GM21723 (cell line): ENCODE measurements around the gene SCN8A.

Source experiments
- ATAC-seq: cut with Tn5 transposase; IDR thresholded peaks from one replicate; pipeline ENCODE4 v1.9.1; 2021; ENCODE audit warnings: mild to moderate bottlenecking, moderate library complexity; ENCODE audit not compliant: unreplicated experiment

The SCN8A gene

DNA sequence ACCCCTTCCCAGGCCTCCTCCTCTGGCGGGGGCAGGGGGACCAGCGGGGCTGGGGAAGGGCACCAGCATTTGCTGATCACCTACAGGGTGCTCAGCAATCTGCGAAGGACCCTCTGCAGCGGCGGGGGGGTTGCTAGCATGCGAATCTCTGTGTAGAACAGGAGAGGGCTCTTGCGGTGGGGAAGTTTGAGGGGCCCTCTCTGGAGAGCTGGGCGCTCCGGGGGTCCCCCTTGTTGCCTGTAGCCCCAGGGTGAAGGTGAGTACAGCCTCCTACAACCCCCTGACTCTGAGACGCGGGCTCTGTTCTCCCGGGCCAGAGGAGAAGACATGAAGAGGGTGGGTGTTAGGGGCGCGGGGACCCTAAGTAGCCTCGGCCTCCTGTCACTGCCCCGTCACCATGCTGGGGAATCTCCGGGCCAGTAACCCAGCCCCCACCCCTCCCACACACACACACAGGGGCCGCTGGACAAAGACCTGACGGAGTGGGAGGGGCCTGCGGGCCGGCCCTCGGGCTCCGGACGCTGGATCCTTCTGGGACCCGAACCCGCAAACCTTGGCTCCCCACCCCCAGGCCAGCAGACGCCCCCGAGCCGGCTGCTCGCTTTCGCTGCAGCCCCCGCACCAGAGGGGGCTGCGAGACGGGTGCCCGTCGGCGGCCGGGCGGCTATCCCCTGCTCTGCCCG, 256.8 kb downstream of the SCN8A start:
- no peak for ATAC-seq

DNA sequence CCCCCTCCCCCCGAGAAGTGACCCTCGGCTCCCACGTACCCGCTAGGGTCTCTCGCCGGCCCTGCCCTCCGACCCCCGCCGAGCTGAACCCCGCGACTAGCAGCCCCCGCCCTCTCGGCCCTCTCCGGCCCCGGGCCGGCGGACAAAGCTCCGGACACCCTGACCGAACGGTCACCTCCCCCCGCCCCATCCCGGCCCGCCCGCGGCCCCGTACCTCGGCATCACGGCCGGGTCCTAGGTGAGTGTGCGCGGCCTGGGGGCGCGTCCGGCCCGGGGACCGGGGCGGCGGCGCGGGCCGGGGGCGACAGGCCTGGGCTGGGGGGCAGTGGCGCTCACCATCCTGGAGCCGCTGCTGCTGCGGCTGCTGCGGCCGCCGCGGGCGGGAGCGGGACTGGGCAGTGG, 257.3 kb downstream of the SCN8A start, which contains the start of gene FIGNL2:
Gene FIGNL2 (minus strand): TSS at position 393 of the 402 bp plus-strand sequence. CDS start 26,305 bp downstream, outside the sequence.
- no peak for ATAC-seq

GRCh38 chr12:51848841-51849735, 258.1 kb downstream of the SCN8A start:
- ATAC-seq = no peak

DNA sequence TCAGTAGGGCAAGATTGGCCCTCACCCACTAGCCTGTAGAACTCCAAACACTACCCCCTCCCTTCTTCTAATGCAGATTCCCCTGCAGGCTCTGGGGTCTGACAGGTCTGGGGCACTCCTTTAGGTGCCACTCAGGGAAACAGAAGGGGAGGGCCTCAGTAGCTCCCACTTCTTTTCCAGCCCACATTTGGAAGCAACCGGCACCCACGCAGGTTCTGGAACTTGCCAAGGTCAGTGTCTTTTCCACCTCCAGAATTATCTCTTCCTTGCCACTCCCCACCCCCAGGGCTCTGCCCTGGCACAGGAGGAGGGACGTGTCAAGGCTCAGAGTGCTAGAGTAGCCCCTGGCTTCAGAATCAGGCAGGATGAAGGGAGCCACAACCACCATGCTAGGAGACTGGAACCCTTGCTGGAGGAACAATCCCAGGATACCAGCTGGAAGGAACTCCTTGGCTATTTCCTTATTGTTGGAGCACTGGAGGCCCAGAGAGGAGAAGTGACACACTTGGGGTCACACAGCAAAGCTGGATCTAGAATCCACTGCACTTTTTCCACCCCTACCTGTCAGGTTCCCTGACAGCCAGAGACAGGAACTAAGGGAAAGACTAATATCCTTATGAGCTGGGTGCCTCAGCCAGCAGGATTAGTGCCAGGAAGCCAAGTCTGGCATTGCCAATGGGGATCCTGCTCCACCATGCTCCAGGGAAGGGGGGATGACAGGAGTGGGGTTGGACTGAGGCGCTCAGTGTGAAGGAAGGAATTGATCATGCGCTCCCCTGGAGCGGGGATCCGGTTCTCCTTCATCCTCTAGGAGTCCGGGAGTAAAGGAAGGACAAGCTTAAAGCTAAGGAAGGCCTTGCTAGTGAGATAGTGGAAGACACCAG, 259.3 kb downstream of the SCN8A start:
- ATAC-seq = no peak

GRCh38 chr12:51850965-51851299, 259.9 kb downstream of the SCN8A start:
- no peak for ATAC-seq

- no peak for ATAC-seq
Observed at GRCh38 chr12:51851413-51852124, 260.5 kb downstream of the SCN8A start.

- no peak for ATAC-seq
Observed at GRCh38 chr12:51852404-51853137, 261.5 kb downstream of the SCN8A start.

- ATAC-seq = no peak
Observed at GRCh38 chr12:51855586-51856428, 264.8 kb downstream of the SCN8A start.

DNA sequence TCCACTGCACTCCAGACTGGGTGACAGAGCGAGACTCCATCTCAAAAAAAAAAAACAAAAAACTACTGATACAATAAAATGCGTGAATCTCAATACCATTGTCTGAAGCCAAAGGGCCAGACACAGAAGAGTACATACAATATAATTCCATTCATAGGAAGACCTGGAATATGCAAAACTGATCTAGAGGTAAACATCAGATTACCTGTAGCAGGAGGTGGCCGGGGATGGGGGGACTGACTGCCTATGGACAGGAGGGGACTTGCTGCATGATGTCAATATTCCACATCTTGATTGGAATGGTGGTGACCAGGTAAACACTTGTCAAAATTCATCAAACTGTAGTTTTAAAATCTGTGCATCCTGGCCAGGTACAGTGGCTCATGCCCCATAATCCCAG, 270.0 kb downstream of the SCN8A start:
- ATAC-seq = no peak
